HG03175 (cell line): ENCODE data around the gene NMNAT3.
"Not testable (repeated sequence)": the region's sequence is repeated elsewhere in the genome, so short reads cannot be mapped to it uniquely, and the experiment has no call there.

Experiments
- ATAC-seq: cut with Tn5 transposase; IDR thresholded peaks from one replicate; pipeline ENCODE4 v1.9.1; 2021; ENCODE audit warnings: mild to moderate bottlenecking, moderate library complexity; ENCODE audit not compliant: unreplicated experiment

Gene NMNAT3

DNA sequence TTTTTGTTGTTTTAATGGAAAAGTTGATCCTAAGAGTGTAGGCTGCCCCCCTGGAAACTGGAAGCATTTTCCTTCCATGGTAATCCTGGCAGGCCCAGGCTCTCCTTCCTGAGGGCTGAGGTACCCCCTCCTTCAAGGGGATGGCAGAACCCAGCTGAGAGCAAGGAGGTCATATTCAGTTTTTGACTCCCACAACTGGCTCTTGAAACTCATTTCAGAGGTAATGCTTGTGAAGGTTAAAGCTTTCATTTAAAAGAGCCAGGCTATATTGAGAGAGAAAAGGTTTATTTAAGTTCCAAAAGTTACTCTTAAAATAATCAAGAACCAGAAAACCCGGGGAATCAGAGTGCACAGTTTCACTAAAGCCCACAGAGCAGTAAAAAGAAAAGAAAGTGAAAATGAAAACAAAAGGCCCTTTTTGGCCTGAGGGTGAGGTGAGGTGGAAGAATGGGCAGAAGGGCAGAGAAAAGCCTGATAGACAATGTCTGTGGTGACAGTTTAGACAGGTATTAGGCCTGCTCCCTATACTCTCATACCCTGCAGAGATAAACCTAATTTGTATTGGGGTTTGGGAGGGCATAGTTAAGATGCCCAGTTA is 91.3 kb downstream of the NMNAT3 start:
- peak; percentile 78 for ATAC-seq

DNA sequence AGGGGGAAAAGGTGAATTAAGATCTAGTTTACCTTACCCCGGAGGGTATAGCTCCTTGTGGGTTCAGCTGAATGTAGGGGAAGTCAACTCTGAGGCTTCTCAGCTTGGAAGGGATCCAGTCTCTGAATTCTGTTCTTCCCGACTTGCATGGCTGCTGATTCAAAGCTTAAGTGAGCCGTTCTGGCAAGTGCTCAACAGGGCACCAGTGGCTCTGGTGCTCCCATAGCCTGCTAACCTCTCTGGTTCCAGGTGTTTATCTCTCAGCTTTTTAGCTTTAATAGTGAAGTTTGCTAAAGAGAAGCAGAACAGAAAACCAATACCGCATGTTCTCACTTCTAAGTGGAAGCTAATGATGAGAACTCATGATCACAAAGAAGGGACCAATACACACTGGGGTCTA is 92.0 kb downstream of the NMNAT3 start:
- no peak for ATAC-seq

- ATAC-seq = not testable (repeated sequence)
Observed at GRCh38 chr3:139583651-139584050, 94.1 kb downstream of the NMNAT3 start.

DNA sequence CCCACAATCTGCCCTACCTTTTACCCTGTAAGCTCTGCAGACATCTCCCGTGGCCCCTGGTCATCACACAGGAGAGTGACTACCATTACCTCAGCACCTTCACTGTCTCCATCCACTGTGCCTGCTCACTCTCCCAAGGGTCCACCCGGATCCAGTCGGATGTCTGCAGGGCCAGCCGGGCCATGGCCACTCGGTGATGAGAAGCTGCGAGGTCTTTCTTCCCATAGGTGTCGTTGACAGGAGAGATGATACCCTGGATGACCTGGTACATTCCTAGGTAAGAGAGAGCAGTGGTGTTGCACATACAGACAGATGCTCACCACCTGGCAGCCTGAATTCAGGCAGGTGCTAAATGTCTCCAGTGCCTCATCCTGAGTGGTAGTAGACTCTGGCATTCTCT is 99.0 kb downstream of the NMNAT3 start:
- no peak for ATAC-seq

- no peak for ATAC-seq
Observed at GRCh38 chr3:139577909-139578308, 99.9 kb downstream of the NMNAT3 start.

GRCh38 chr3:139577346-139577745 is 100.4 kb downstream of the NMNAT3 start:
- ATAC-seq = no peak

- ATAC-seq = no peak
Observed at GRCh38 chr3:139574026-139574947, 103.5 kb downstream of the NMNAT3 start.

DNA sequence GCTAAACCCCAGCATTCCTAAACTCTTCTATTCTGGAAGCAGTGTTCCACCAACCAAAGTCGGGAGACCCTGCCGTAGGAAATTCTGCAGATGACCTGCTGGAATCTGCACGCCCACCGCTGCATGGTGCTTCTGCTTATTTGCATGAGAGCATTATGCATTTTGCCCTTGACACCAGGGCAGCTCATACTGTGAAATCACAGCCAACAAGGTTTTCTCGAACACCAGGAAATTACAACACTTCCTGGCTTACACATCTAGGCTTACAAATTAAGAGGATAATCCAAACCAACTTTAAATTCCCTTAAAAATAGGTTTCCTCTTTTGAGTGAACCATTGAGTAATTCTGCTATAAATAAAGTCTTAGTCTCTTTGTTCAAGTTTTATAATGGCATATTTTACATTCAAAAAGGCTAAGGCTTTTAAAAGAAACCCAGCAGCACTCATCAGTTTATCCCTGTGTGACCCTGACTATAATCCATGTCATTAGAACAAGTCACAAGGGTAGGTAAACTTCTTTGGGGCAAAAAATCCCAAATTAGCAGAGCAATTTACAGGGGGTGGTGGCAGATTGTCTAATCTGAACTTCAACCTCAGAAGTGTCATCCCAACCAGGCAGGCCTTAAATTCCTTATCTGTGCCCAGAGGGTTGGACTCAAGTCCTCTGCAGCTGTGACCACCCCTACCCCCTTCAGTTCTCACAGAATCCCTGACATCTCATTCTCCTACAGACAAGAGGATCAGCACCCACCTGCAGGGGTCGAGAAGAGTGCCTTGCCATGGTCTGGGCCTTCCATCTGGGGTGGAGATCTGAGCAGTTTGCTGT is 104.7 kb downstream of the NMNAT3 start:
- ATAC-seq = no peak

DNA sequence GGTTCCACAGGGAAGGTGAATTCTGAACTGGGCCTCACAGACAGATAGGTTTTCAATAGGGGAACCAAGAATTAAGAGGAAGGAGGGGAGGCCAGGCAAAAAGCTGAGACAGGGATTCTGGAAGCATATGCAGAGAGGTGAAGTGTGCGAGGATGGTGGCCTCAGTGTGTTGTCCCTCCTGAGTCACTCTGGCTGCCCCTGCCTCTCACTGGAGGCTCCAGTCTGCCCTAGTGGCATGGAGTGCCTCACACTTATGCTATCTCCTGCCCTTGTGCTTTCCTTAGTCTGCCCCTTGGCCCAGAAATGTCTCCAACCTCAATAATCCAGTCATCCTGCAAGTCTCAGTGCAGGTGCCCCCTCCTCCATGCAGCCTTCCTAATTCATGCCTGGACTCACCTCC is 106.1 kb downstream of the NMNAT3 start:
- no peak for ATAC-seq

GRCh38 chr3:139564294-139564861 is 113.4 kb downstream of the NMNAT3 start:
- ATAC-seq = no peak

DNA sequence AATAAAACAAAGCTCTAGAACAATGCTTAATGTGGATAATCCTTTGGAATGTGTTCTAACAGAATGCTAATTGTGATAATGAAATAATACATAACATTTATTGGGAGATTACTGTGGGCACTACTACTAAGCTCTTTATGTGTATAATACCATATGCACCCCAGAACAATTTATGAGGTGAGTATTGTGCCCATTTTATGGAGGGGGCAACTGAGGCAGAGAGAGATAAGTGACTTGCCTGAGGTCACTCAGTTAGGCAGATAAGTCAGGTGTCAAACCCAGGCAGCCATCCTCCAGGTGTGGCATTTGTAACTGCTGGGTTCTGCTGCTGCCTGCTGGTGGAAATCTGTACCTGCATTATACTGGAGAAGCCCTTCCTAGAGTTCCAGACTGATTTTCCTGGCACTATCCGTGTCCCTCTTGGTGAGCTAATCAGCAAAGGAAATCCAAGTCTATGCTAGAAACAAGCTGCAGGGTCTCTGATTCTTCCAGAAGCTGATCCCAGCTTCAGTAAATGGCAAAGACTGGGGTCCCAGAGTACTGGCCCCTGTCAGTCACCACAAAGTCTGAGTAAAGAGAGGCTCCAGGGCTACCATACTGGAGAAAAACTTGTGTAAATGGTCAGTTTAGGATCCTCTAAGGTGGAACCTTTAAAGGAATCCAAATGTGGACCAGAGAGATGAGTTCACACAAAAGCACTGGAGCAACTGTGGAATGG is 115.7 kb downstream of the NMNAT3 start:
- ATAC-seq = no peak

GRCh38 chr3:139561255-139561817 is 116.4 kb downstream of the NMNAT3 start:
- no peak for ATAC-seq

- ATAC-seq = no peak
Observed at GRCh38 chr3:139560411-139560810, 117.4 kb downstream of the NMNAT3 start.

GRCh38 chr3:139559541-139559940 is 118.2 kb downstream of the NMNAT3 start:
- no peak for ATAC-seq

DNA sequence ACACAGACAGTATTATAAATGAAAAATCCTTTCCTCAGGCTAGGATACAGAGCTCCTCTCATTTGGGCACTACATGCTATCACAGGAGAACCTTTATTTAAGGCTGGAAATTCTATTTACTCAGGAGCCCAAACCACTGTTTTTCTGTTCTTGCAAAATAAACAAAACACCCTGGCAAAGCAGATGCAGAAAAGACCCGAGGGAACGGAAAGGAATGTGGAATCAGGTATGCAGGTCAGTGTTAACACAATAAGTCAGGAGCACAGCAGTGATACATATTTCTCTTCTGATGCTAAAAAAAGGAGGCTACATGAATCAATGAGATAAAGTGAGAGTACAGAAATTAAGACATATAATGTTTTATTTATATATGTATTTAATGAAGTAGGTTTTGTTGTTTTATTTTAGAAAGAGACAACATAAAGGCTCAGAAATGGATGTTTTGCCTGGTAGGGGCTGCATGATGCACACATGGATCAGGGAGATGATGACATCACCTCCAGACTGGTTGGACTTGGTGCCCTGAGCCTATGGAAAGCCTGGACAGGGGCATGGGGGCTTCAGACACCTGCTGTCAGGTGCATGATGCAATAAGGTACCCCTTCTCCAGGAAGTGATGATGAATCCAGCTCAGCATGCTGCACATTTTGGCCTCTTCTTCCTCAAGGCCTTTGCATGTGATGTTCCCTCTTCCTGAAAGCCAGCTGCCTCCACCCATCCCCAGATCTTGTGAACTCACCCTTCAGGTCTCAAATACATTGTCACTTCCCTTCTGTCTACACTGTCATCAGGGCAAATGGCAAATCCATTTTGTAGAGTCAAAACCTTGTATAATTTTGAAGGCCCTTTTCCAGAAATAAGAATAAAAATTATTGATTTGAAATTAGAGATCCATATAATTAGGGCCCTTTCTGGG is 119.2 kb downstream of the NMNAT3 start:
- no peak for ATAC-seq

DNA sequence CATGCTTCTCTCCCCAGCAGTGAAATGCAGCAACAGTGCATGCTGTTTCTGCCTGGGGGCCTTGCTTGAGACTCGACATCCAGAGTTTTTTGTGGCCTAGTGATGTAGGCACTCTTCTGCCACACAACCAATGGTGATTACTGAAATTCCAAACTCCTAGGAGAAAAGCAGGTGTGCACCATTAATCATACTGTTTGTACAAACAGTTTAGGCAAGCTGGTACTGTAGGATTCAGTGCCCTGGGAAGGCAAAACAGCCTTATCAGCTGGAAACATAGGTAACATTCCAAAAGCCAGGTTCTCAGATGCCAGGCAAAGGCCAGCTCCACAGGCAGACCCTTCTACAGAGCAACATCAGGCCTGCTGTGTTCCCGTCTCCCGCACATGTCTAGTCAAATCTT is 120.7 kb downstream of the NMNAT3 start:
- ATAC-seq = no peak

GRCh38 chr3:139555249-139555648 is 122.5 kb downstream of the NMNAT3 start:
- ATAC-seq = no peak

DNA sequence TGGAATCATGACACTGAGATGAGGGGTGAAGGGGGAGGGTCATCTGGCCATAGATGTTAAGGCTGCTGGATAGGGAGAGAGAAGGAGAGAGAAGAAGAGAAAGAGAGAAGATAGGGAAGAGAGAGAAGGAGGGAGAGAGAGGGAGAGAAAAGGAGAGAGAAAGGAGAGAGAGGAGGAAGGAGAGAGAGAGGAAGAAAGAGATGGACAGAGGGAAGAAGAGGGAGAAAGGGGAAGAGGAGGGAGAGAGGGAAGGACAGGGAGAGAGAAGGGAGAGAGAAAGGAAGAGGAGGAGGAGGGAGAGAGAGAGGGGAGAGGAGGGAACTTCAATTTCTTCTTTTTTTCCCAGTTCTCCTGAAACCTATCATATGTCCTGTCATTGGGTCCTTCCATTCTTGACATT is 123.1 kb downstream of the NMNAT3 start:
- no peak for ATAC-seq
